Fibroblast of lung (primary cell): Measurements from ENCODE around the gene RGS1. TPM values are rescaled to one million over a fixed set of nuclear protein-coding genes. Genes with fewer than 3 reads are reported as not detected.

Experiments used
- DNase-seq, 2 donors: peaks; one replicate each; pipeline versions ENCODE4 v3.0.0 to v3.0.0-alpha.2; 2010; ENCODE audit warnings: low read depth in 2 of 2
- H2AFZ ChIP-seq: 2 replicates; pipeline ENCODE4 v1.5.1; 2012; ENCODE audit warnings: low read length, control low read depth, inconsistent platforms
- H3K27ac ChIP-seq: 2 replicates; pipeline ENCODE4 v1.5.1; 2011; ENCODE audit warnings: low read length, control low read depth; ENCODE audit not compliant: insufficient read depth
- H3K27me3 ChIP-seq: 2 replicates; pipeline ENCODE4 v1.5.1; 2011; ENCODE audit warnings: mild to moderate bottlenecking, low read length; ENCODE audit not compliant: control insufficient read depth, insufficient read depth
- H3K36me3 ChIP-seq: 2 replicates; pipeline ENCODE4 v1.5.1; 2011; ENCODE audit warnings: low read length; ENCODE audit not compliant: control insufficient read depth, insufficient read depth
- H3K4me1 ChIP-seq: 2 replicates; pipeline ENCODE4 v1.5.1; 2011; ENCODE audit warnings: low read length; ENCODE audit not compliant: control insufficient read depth, insufficient read depth; ENCODE audit errors: extremely low read depth
- H3K4me2 ChIP-seq: 2 replicates; pipeline ENCODE4 v1.5.1; 2011; ENCODE audit warnings: low read length, control low read depth; ENCODE audit not compliant: insufficient read depth; ENCODE audit errors: extremely low read depth
- H3K4me3 ChIP-seq, 4 experiments: fragments of 200-600 bp in 1 of 4; sonication (generic) in 1 of 4; replicated peaks in 1 of 4; 2 replicates each; pipeline ENCODE4 v1.5.1; 2011 to 2016; ENCODE audit warnings: low read length in 4 of 4, low read depth in 3 of 4, mild to moderate bottlenecking in 3 of 4, control low read depth in 2 of 4, inconsistent platforms in 1 of 4, mixed read lengths in 1 of 4; ENCODE audit not compliant: insufficient read depth in 1 of 4; ENCODE audit errors: control extremely low read depth in 1 of 4
- H3K79me2 ChIP-seq: 2 replicates; pipeline ENCODE4 v1.5.1; 2012; ENCODE audit warnings: mild to moderate bottlenecking, low read length, inconsistent platforms; ENCODE audit not compliant: control insufficient read depth, insufficient read depth
- H3K9ac ChIP-seq: 2 replicates; pipeline ENCODE4 v1.5.1; 2011; ENCODE audit warnings: mild to moderate bottlenecking, low read length, control low read depth; ENCODE audit not compliant: insufficient read depth
- H3K9me3 ChIP-seq: 2 replicates; pipeline ENCODE4 v1.5.1; 2012; ENCODE audit warnings: low read depth, low read length; ENCODE audit not compliant: control insufficient read depth, insufficient read depth
- H4K20me1 ChIP-seq: 2 replicates; pipeline ENCODE4 v1.5.1; 2011; ENCODE audit warnings: low read length; ENCODE audit not compliant: control insufficient read depth, insufficient read depth; ENCODE audit errors: extremely low read depth
- CTCF ChIP-seq, 2 donors: IDR thresholded peaks in 1 of 2; conservative IDR thresholded peaks in 1 of 2; 1 replicate in 1 of 2; 2 replicates in 1 of 2; pipeline ENCODE4 v1.5.1; 2011 to 2012; ENCODE audit warnings: low read length in 2 of 2, control low read depth in 1 of 2, inconsistent platforms in 1 of 2, low read depth in 1 of 2, mild to moderate bottlenecking in 1 of 2
- EZH2 ChIP-seq: IDR thresholded peaks from 2 replicates; pipeline ENCODE4 v1.5.1; 2012; ENCODE audit warnings: low read length, control low read depth, mild to moderate bottlenecking; ENCODE audit errors: missing control alignments
- polyA plus RNA-seq, 2 donors: library from polyadenylated mRNA; depleted of rRNA in 1 of 2; stranded (reverse) in 1 of 2; unstranded in 1 of 2; fragments of >200 nt; gene quantifications; 2 replicates each; pipeline ENCODE4 v1.2.1, GENCODE V29; 2011 to 2012; ENCODE audit warnings: missing spikeins in 1 of 2
- total RNA-seq: library from RNA; depleted of rRNA; stranded (reverse); fragments of >200 nt; gene quantifications from 2 replicates; pipeline ENCODE4 v1.2.1, GENCODE V29; 2014

Gene RGS1
- total and polyA plus RNA-seq, 2 donors (not counting 1 experiment from before 2014, with no cell fraction given): 0.18 to 0.50 TPM

- Histone ChIP-seq H2AFZ (no peak overlapping the region), H3K4me3 (no peak overlapping the region), H3K27ac (no peak overlapping the region), H3K27me3 (no peaks in the 10 kb centered on the region), H3K4me2 (no peak overlapping the region), H3K9me3 (no peaks in the 10 kb centered on the region), H3K4me1 (no peaks in the 10 kb centered on the region), H4K20me1 (no peaks in the 10 kb centered on the region), H3K79me2 (no peaks in the 10 kb centered on the region), H3K36me3 (no peaks in the 10 kb centered on the region), H3K9ac (no peak overlapping the region)
- no peak for DNase-seq
- TF ChIP-seq EZH2: no peak
- TF ChIP-seq CTCF (conservative IDR thresholded peaks at IDR 0.05 in 1 of 2, IDR thresholded peaks at IDR 0.05 in 1 of 2; ENCODE audit: low read depth in 1 of 2, low read length in 2 of 2): no peak
These were observed 39.5 kb downstream of the RGS1 start for GRCh38 chr1:192615055-192615454.

- no peaks in the 10 kb centered on the region for H3K4me1 ChIP-seq
- no peak overlapping the region for H3K4me3 ChIP-seq
- H2AFZ ChIP-seq: no peak overlapping the region
- H4K20me1 ChIP-seq: no peaks in the 10 kb centered on the region
- DNase-seq: no peak
- no peaks in the 10 kb centered on the region for H3K27me3 ChIP-seq
- no peaks in the 10 kb centered on the region for H3K9me3 ChIP-seq
- no peak overlapping the region for H3K4me2 ChIP-seq
- no peaks in the 10 kb centered on the region for H3K36me3 ChIP-seq
- no peak overlapping the region for H3K9ac ChIP-seq
- H3K27ac ChIP-seq: no peak overlapping the region
- no peaks in the 10 kb centered on the region for H3K79me2 ChIP-seq
- TF ChIP-seq EZH2: no peak
- no peak for TF ChIP-seq CTCF (conservative IDR thresholded peaks at IDR 0.05 in 1 of 2, IDR thresholded peaks at IDR 0.05 in 1 of 2; ENCODE audit: low read depth in 1 of 2, low read length in 2 of 2)
These were observed 44.6 kb downstream of the RGS1 start for GRCh38 chr1:192620071-192620635.

- TF ChIP-seq EZH2: no peak
- no peak for TF ChIP-seq CTCF (conservative IDR thresholded peaks at IDR 0.05 in 1 of 2, IDR thresholded peaks at IDR 0.05 in 1 of 2; ENCODE audit: low read depth in 1 of 2, low read length in 2 of 2)
- no peaks in the 10 kb centered on the region for H3K9me3 ChIP-seq
- no peaks in the 10 kb centered on the region for H3K79me2 ChIP-seq
- DNase-seq: no peak
- no peaks in the 10 kb centered on the region for H3K4me1 ChIP-seq
- no peak overlapping the region for H3K9ac ChIP-seq
- no peak overlapping the region for H3K4me2 ChIP-seq
- no peak overlapping the region for H3K27ac ChIP-seq
- H4K20me1 ChIP-seq: no peaks in the 10 kb centered on the region
- H2AFZ ChIP-seq: peak overlapping the region; percentile 10
- no peaks in the 10 kb centered on the region for H3K27me3 ChIP-seq
- no peaks in the 10 kb centered on the region for H3K36me3 ChIP-seq
- no peak overlapping the region for H3K4me3 ChIP-seq
These were observed 51.0 kb downstream of the RGS1 start for GRCh38 chr1:192626366-192627179.
